ENCODE measurements around the gene PCDH9. TPM values are rescaled to one million over a fixed set of nuclear protein-coding genes. Genes with fewer than 3 reads are reported as not detected.

The PCDH9 gene
- total RNA-seq, 1 donor from 2014 or later = 1.9 TPM

DNA sequence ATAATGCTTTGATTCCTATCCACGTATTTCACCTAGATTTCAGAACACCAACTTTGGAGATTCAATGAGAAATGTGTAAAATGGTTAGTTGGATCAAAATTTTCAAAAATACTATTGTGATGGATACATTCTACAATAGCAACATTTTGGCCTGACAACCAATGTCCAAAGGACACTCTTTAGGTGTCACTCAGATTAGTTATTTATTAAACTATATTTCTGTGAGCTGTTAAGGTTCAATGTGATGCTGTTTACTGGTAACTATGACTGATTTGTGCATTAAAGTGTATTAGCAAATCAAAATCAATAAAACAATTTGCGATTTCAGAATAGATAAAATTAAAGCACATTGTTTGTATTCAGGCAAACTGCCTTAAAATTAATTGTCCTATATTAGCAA, 149.8 kb downstream of the PCDH9 start:
- Mint-ChIP-seq H3K4me3 (ENCODE audit: unreplicated experiment) (no peak overlapping the region), H3K9me3 (ENCODE audit: unreplicated experiment) (no peaks in the 10 kb centered on the region), H3K27ac (ENCODE audit: unreplicated experiment) (no peak overlapping the region), H3K36me3 (ENCODE audit: low read depth, unreplicated experiment) (no peaks in the 10 kb centered on the region), H3K4me1 (ENCODE audit: unreplicated experiment) (no peaks in the 10 kb centered on the region), H3K27me3 (ENCODE audit: unreplicated experiment) (peaks cover 1% of the 10 kb centered on the region)
- TF ChIP-seq, protein P1, sequence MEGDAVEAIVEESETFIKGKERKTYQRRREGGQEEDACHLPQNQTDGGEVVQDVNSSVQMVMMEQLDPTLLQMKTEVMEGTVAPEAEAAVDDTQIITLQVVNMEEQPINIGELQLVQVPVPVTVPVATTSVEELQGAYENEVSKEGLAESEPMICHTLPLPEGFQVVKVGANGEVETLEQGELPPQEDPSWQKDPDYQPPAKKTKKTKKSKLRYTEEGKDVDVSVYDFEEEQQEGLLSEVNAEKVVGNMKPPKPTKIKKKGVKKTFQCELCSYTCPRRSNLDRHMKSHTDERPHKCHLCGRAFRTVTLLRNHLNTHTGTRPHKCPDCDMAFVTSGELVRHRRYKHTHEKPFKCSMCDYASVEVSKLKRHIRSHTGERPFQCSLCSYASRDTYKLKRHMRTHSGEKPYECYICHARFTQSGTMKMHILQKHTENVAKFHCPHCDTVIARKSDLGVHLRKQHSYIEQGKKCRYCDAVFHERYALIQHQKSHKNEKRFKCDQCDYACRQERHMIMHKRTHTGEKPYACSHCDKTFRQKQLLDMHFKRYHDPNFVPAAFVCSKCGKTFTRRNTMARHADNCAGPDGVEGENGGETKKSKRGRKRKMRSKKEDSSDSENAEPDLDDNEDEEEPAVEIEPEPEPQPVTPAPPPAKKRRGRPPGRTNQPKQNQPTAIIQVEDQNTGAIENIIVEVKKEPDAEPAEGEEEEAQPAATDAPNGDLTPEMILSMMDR (IDR thresholded peaks at IDR 0.05; ENCODE audit: unreplicated experiment) = no peak
- DNase-seq (ENCODE audit: low spot score) = no peak

- TF ChIP-seq, protein P1 (IDR thresholded peaks at IDR 0.05; ENCODE audit: unreplicated experiment) = no peak
- no peaks in the 10 kb centered on the region for H3K4me1 Mint-ChIP-seq (ENCODE audit: unreplicated experiment)
- H3K36me3 Mint-ChIP-seq (ENCODE audit: low read depth, unreplicated experiment) = no peaks in the 10 kb centered on the region
- no peak overlapping the region for H3K27ac Mint-ChIP-seq (ENCODE audit: unreplicated experiment)
- peaks cover 1% of the 10 kb centered on the region for H3K27me3 Mint-ChIP-seq (ENCODE audit: unreplicated experiment)
- H3K4me3 Mint-ChIP-seq (ENCODE audit: unreplicated experiment) = no peak overlapping the region
- no peaks in the 10 kb centered on the region for H3K9me3 Mint-ChIP-seq (ENCODE audit: unreplicated experiment)
- DNase-seq (ENCODE audit: low spot score) = no peak
Observed at GRCh38 chr13:67078062-67078461, 152.1 kb downstream of the PCDH9 start.

GRCh38 chr13:67077132-67077531, 153.0 kb downstream of the PCDH9 start:
- Mint-ChIP-seq H3K4me1 (ENCODE audit: unreplicated experiment) (no peaks in the 10 kb centered on the region), H3K27ac (ENCODE audit: unreplicated experiment) (no peak overlapping the region)
- TF ChIP-seq, protein P1 (IDR thresholded peaks at IDR 0.05; ENCODE audit: unreplicated experiment) = no peak

DNA sequence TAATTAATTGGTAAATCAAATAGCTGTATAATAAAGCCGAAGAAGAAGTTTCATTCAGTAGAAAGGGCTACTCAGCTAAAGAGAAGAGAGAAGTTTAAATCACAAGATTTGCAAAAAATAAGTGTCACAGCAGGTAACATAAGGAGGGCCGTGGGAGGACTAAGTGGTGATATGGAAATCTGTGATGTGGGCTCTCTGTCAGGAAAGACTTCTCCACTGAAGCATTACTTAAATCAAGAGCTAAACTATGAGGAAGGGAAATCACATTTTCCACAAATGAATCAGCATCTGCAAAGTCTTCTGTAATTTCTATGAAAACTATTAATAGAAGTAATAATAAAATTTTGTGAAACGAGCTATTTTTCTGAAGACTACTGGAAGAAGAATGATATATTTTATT, 153.8 kb downstream of the PCDH9 start:
- DNase-seq (ENCODE audit: low spot score) = no peak
- no peaks in the 10 kb centered on the region for H3K4me1 Mint-ChIP-seq (ENCODE audit: unreplicated experiment)
- H3K9me3 Mint-ChIP-seq (ENCODE audit: unreplicated experiment) = no peaks in the 10 kb centered on the region
- no peak overlapping the region for H3K27ac Mint-ChIP-seq (ENCODE audit: unreplicated experiment)
- H3K27me3 Mint-ChIP-seq (ENCODE audit: unreplicated experiment) = no peaks in the 10 kb centered on the region
- no peaks in the 10 kb centered on the region for H3K36me3 Mint-ChIP-seq (ENCODE audit: low read depth, unreplicated experiment)
- TF ChIP-seq, protein P1 (IDR thresholded peaks at IDR 0.05; ENCODE audit: unreplicated experiment) = no peak
- no peak overlapping the region for H3K4me3 Mint-ChIP-seq (ENCODE audit: unreplicated experiment)

More at GRCh38 chr13:67077132-67077531, 153.0 kb downstream of the PCDH9 start:
- Mint-ChIP-seq H3K4me3 (ENCODE audit: unreplicated experiment) (no peak overlapping the region), H3K36me3 (ENCODE audit: low read depth, unreplicated experiment) (no peaks in the 10 kb centered on the region), H3K9me3 (ENCODE audit: unreplicated experiment) (no peaks in the 10 kb centered on the region), H3K27me3 (ENCODE audit: unreplicated experiment) (peaks cover 1% of the 10 kb centered on the region)
- DNase-seq (ENCODE audit: low spot score) = no peak

DNA sequence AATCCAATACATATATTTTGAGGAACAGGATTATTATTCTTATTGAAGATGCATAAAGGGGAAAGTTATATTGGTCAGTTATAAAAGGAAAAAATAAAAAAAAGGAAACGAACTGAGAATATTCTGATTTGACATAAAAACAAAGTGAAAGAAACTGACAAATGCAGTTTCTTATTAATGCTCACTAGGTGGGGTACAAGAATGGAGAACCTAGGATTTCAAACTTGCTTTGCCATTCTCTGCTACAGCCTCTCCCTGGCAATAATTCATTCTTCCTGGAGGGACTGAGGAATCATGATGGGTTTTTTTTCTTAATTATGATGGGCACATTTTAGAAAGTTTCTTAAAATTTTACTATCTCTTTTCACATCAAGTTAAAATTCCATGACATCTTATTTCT, 154.9 kb downstream of the PCDH9 start:
- no peaks in the 10 kb centered on the region for H3K9me3 Mint-ChIP-seq (ENCODE audit: unreplicated experiment)
- no peak for DNase-seq (ENCODE audit: low spot score)
- no peaks in the 10 kb centered on the region for H3K27me3 Mint-ChIP-seq (ENCODE audit: unreplicated experiment)
- no peaks in the 10 kb centered on the region for H3K4me1 Mint-ChIP-seq (ENCODE audit: unreplicated experiment)
- H3K4me3 Mint-ChIP-seq (ENCODE audit: unreplicated experiment) = no peak overlapping the region
- TF ChIP-seq, protein P1 (IDR thresholded peaks at IDR 0.05; ENCODE audit: unreplicated experiment) = no peak
- no peaks in the 10 kb centered on the region for H3K36me3 Mint-ChIP-seq (ENCODE audit: low read depth, unreplicated experiment)
- H3K27ac Mint-ChIP-seq (ENCODE audit: unreplicated experiment) = no peak overlapping the region

All from endothelial cell (in vitro differentiated cells).